WI38 (cell line): Measurements from ENCODE around the gene CMTM4.

Source experiments
- H3K4me3 ChIP-seq: 2 replicates; pipeline ENCODE4 v1.5.1; 2011; ENCODE audit warnings: low read depth, mild to moderate bottlenecking, control low read depth, low read length
- CTCF ChIP-seq: IDR thresholded peaks from 2 replicates; pipeline ENCODE4 v1.5.1; 2012; ENCODE audit warnings: low read depth, mild to moderate bottlenecking, control low read depth, low read length

The CMTM4 gene

GRCh38 chr16:66594739-66595138 lies 101.8 kb downstream of the CMTM4 start:
- H3K4me3 ChIP-seq = no peak overlapping the region
- TF ChIP-seq CTCF = no peak

GRCh38 chr16:66592814-66593213 lies 103.7 kb downstream of the CMTM4 start:
- TF ChIP-seq CTCF = no peak

GRCh38 chr16:66592241-66592640 lies 104.3 kb downstream of the CMTM4 start:
- no peak overlapping the region for H3K4me3 ChIP-seq
- TF ChIP-seq CTCF = no peak

More at GRCh38 chr16:66592814-66593213, 103.7 kb downstream of the CMTM4 start:
- H3K4me3 ChIP-seq = no peak overlapping the region

GRCh38 chr16:66591018-66591417 lies 105.5 kb downstream of the CMTM4 start:
- no peak overlapping the region for H3K4me3 ChIP-seq
- no peak for TF ChIP-seq CTCF

- H3K4me3 ChIP-seq = no peak overlapping the region
- no peak for TF ChIP-seq CTCF
Measured at GRCh38 chr16:66590322-66590721, 106.2 kb downstream of the CMTM4 start.

- no peak overlapping the region for H3K4me3 ChIP-seq
Measured at GRCh38 chr16:66588981-66589713, 107.4 kb downstream of the CMTM4 start.

More at GRCh38 chr16:66588981-66589713, 107.4 kb downstream of the CMTM4 start:
- peak; percentile 76 for TF ChIP-seq CTCF
